CD14-positive monocyte (primary cell): Measurements from ENCODE around the gene PTCD1. TPM values are rescaled to one million over a fixed set of nuclear protein-coding genes. Genes with fewer than 3 reads are reported as not detected.

Experiments
- DNase-seq, 3 donors: peaks; one replicate each; pipeline ENCODE4 v3.0.0-alpha.2; 2011 to 2022
- H2AFZ ChIP-seq: 2 replicates; pipeline ENCODE4 v1.6.0; 2012; ENCODE audit warnings: mild to moderate bottlenecking, low read depth, low read length, inconsistent platforms; ENCODE audit not compliant: insufficient read depth, poor library complexity, severe bottlenecking
- H3K27ac ChIP-seq, 2 donors: 1 replicate in 1 of 2; 2 replicates in 1 of 2; pipeline ENCODE4 v1.5.1; 2012 to 2013; ENCODE audit warnings: low read length in 2 of 2, control low read depth in 1 of 2, inconsistent platforms in 1 of 2, low read depth in 1 of 2, mild to moderate bottlenecking in 1 of 2
- H3K27me3 ChIP-seq, 2 donors: one replicate each; pipeline versions ENCODE4 v1.6.0 to v1.6.1; 2011 to 2013; ENCODE audit warnings: low read length in 2 of 2; ENCODE audit not compliant: control insufficient read depth in 2 of 2, insufficient read depth in 2 of 2
- H3K36me3 ChIP-seq, 2 donors: replicated peaks in 1 of 2; 1 replicate in 1 of 2; 2 replicates in 1 of 2; pipeline versions ENCODE4 v1.5.1 to v1.6.1; 2012 to 2013; ENCODE audit warnings: low read length in 2 of 2, control low read depth in 1 of 2, inconsistent platforms in 1 of 2, mild to moderate bottlenecking in 1 of 2; ENCODE audit not compliant: insufficient read depth in 2 of 2, control insufficient read depth in 1 of 2
- H3K4me1 ChIP-seq, 2 donors: 1 replicate in 1 of 2; 2 replicates in 1 of 2; pipeline versions ENCODE4 v1.5.1 to v1.6.1; 2012 to 2013; ENCODE audit warnings: low read length in 2 of 2, control low read depth in 1 of 2, inconsistent platforms in 1 of 2, mild to moderate bottlenecking in 1 of 2, moderate library complexity in 1 of 2; ENCODE audit not compliant: insufficient read depth in 2 of 2, control insufficient read depth in 1 of 2
- H3K4me2 ChIP-seq: replicated peaks from 2 replicates; pipeline ENCODE3; 2012; ENCODE audit warnings: low read length, moderate library complexity, mild to moderate bottlenecking; ENCODE audit not compliant: poor library complexity, severe bottlenecking; ENCODE audit errors: extremely low read depth
- H3K4me3 ChIP-seq, 3 experiments: fragments of 200-600 bp in 1 of 3; sonication (generic) in 1 of 3; replicated peaks in 1 of 3; 1 replicate in 2 of 3; 2 replicates in 1 of 3; pipeline ENCODE4 v1.5.1; 2011 to 2013; ENCODE audit warnings: low read length in 3 of 3, mild to moderate bottlenecking in 3 of 3, control low read depth in 2 of 3, low read depth in 2 of 3, inconsistent platforms in 1 of 3, moderate library complexity in 1 of 3
- H3K79me2 ChIP-seq: 2 replicates; pipeline ENCODE4 v1.6.0; 2012; ENCODE audit warnings: mild to moderate bottlenecking, control low read depth, inconsistent platforms, low read length, moderate library complexity; ENCODE audit not compliant: insufficient read depth
- H3K9ac ChIP-seq: 2 replicates; pipeline ENCODE4 v1.6.0; 2017; ENCODE audit warnings: low read length, mild to moderate bottlenecking; ENCODE audit not compliant: insufficient read depth, poor library complexity, severe bottlenecking
- H3K9me3 ChIP-seq, 2 donors: replicated peaks in 1 of 2; 1 replicate in 1 of 2; 2 replicates in 1 of 2; pipeline versions ENCODE4 v1.5.1 to v1.6.1; 2012 to 2013; ENCODE audit warnings: low read length in 2 of 2, control low read depth in 1 of 2; ENCODE audit not compliant: control insufficient read depth in 1 of 2, insufficient read depth in 1 of 2
- H4K20me1 ChIP-seq: 2 replicates; pipeline ENCODE4 v1.6.0; 2012; ENCODE audit warnings: mild to moderate bottlenecking, low read length, control low read depth, moderate library complexity; ENCODE audit not compliant: insufficient read depth
- H3K27ac Mint-ChIP-seq, 7 donors: one replicate each; pipeline ENCODE4 v1.8.0; 2020; ENCODE audit warnings: mild to moderate bottlenecking in 7 of 7, mixed read lengths in 7 of 7, moderate library complexity in 6 of 7, inconsistent platforms in 2 of 7
- H3K27me3 Mint-ChIP-seq, 3 donors: one replicate each; pipeline ENCODE4 v1.8.0; 2021 to 2022; ENCODE audit warnings: low read depth in 3 of 3, mild to moderate bottlenecking in 3 of 3, mixed read lengths in 3 of 3, moderate library complexity in 3 of 3, inconsistent platforms in 1 of 3
- H3K36me3 Mint-ChIP-seq, 2 donors: one replicate each; pipeline ENCODE4 v1.8.0; 2020; ENCODE audit warnings: mixed read lengths in 2 of 2, inconsistent platforms in 1 of 2, mild to moderate bottlenecking in 1 of 2
- H3K4me1 Mint-ChIP-seq: one replicate; pipeline ENCODE4 v1.8.0; 2020; ENCODE audit warnings: mild to moderate bottlenecking, mixed read lengths
- H3K4me3 Mint-ChIP-seq, 2 donors: one replicate each; pipeline ENCODE4 v1.8.0; 2020; ENCODE audit warnings: mild to moderate bottlenecking in 2 of 2, mixed read lengths in 2 of 2, moderate library complexity in 1 of 2
- H3K9me3 Mint-ChIP-seq, 7 donors: one replicate each; pipeline ENCODE4 v1.8.0; 2020 to 2022; ENCODE audit warnings: mixed read lengths in 7 of 7, mild to moderate bottlenecking in 6 of 7, moderate library complexity in 6 of 7, inconsistent platforms in 2 of 7
- CTCF ChIP-seq: fragments of 200-600 bp; IDR thresholded peaks from one replicate; pipeline ENCODE4 v1.8.0; 2022; ENCODE audit warnings: antibody characterized with exemption, mild to moderate bottlenecking
- WGBS: methylation state at CpG from one replicate; pipeline ENCODE4 v1.1.5; 2013; ENCODE audit warnings: missing lambda C conversion rate; ENCODE audit not compliant: insufficient coverage; 5-methylcytosine and 5-hydroxymethylcytosine counted together
- intact Hi-C, 2 donors: fragments of 100-400 bp; cut with micrococcal nuclease; formaldehyde crosslinking; loops; one replicate each; pipeline versions ENCODE4 v1.15.0 to v1.15.1; 2023
- polyA plus RNA-seq, 3 donors: library from polyadenylated mRNA; depleted of rRNA in 1 of 3; unstranded in 2 of 3; stranded (reverse) in 1 of 3; fragments of 300-500 nt in 2 of 3; fragments of >200 nt in 1 of 3; fragmentation: Illumina TruSeq in 2 of 3; gene quantifications; 1 replicate in 2 of 3; 2 replicates in 1 of 3; pipeline ENCODE4 v1.2.3, GENCODE V29; 2012 to 2021

Gene PTCD1
- polyA plus RNA-seq, 3 donors, result 0.74 to 4.3 (median 1.6) TPM

DNA sequence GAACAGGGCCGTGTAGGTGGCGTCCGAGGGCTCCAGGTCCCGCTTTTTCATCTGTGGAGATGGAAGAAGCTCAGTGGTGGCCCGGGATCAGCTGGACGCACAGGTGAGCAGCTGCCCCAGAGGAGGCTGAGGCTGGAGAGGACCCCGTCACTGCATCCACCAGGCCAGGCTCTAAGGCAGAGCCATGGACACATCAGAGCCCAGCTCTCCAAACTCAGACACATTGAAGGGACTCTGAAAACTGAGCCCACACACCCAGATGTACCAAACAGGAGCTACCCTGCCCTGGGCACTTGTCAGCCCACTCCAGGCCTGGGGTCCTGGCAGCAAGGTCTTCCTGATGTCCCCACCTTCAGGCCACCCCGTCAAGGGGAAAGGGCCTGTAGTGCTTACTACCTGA, 8.8 kb downstream of the PTCD1 start:
- 97% methylated on average over 8 of the region's 8 CpGs for WGBS
- H3K27me3 Mint-ChIP-seq, result no peaks in the 10 kb centered on the region
- H3K9me3 Mint-ChIP-seq, result peaks cover 0 to 2% (median 0%) of the 10 kb centered on the region in 7 donors
- Histone ChIP-seq H2AFZ (no peak overlapping the region), H4K20me1 (no peaks in the 10 kb centered on the region), H3K36me3 (peaks cover 64 to 73% of the 10 kb centered on the region in 2 donors), H3K27me3 (no peaks in the 10 kb centered on the region), H3K79me2 (no peaks in the 10 kb centered on the region), H3K4me2 (no peak overlapping the region), H3K9ac (no peak overlapping the region), H3K27ac (no peak overlapping the region), H3K9me3 (no peaks in the 10 kb centered on the region), H3K4me3 (no peak overlapping the region), H3K4me1 (no peaks in the 10 kb centered on the region)
- DNase-seq, result no peak
- peaks cover 62 to 77% of the 10 kb centered on the region in 2 donors for H3K36me3 Mint-ChIP-seq
- no peak for TF ChIP-seq CTCF
- intact Hi-C loops, result no loop called here
- no peaks in the 10 kb centered on the region for H3K4me1 Mint-ChIP-seq
- no peak overlapping the region for H3K27ac Mint-ChIP-seq
- no peak overlapping the region for H3K4me3 Mint-ChIP-seq

- H3K27me3 Mint-ChIP-seq, result no peaks in the 10 kb centered on the region
- no peak overlapping the region for H3K4me3 Mint-ChIP-seq
- Histone ChIP-seq H3K27ac (no peak overlapping the region), H3K36me3 (peaks cover 64 to 73% of the 10 kb centered on the region in 2 donors), H4K20me1 (no peaks in the 10 kb centered on the region), H3K4me1 (no peaks in the 10 kb centered on the region), H2AFZ (no peak overlapping the region), H3K4me3 (no peak overlapping the region), H3K9me3 (no peaks in the 10 kb centered on the region), H3K9ac (no peak overlapping the region), H3K79me2 (no peaks in the 10 kb centered on the region), H3K4me2 (no peak overlapping the region), H3K27me3 (no peaks in the 10 kb centered on the region)
- TF ChIP-seq CTCF, result no peak
- intact Hi-C loops, result no loop called here
- H3K4me1 Mint-ChIP-seq, result no peaks in the 10 kb centered on the region
- no peak for DNase-seq
- peaks cover 64 to 77% of the 10 kb centered on the region in 2 donors for H3K36me3 Mint-ChIP-seq
- H3K27ac Mint-ChIP-seq, result no peak overlapping the region
- H3K9me3 Mint-ChIP-seq, result peaks cover 0 to 2% (median 0%) of the 10 kb centered on the region in 7 donors
- 88% methylated on average over 8 of the region's 10 CpGs for WGBS
Observed at GRCh38 chr7:99428972-99429566, 9.5 kb downstream of the PTCD1 start.
